NK-92 (cell line): Measurements from ENCODE around the gene MYO18B.
"Not testable (repeated sequence)": the region's sequence is repeated elsewhere in the genome, so short reads cannot be mapped to it uniquely, and the experiment has no call there.

ENCODE experiments used
- DNase-seq: peaks from one replicate; lab custom pipeline; 2025; ENCODE audit not compliant: unreplicated experiment; lab: John Stamatoyannopoulos, UW

The MYO18B gene

DNA sequence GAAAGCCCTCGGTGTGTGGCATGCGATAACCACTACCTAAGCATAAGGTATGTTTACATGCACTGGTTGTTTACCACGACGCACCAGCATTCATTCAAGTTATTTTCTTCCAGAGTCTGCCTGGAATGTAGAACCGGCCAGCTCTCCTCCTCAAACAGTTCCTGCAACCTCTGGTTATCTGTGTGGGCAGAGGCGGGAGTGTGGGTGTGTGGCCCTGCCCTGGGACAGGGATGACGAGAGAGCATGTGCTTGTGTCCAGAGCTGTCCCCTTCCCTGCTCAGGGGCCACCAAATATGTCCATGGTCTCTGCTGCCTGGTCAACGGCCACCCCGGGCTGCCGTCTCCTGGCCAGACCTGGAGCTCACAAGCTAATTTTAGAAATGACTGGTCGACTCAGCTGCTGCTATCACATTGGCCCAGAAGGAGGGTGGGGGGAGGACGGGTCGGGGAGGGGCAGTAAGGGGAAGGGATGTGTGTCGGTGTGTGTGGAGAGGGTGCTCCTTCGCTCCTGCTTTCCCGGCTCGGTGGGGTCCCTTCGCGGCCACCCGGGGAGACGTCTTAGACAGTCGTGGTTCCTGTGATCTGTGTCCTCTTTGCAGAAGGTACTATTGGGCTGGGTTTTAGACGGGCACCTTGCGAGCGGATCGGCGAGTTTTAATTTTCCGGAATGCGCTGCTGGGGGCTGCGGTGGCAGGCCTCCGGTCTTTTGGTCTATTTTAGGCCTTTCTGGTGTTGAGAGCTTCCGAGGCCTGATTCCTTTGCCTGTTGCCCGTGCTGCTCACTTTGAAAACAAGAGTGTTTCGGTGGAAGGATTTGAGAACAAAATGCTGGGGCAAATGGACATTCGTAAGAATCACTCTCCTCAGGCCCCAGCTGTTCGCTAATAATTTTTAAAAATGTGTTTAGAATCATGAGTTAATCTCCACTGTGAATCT, at the start of gene MYO18B:
MYO18B (plus strand) TSS at position 497 of the 935 bp plus-strand sequence. CDS start 18,905 bp downstream, outside the sequence.
- DNase-seq: no peak

DNA sequence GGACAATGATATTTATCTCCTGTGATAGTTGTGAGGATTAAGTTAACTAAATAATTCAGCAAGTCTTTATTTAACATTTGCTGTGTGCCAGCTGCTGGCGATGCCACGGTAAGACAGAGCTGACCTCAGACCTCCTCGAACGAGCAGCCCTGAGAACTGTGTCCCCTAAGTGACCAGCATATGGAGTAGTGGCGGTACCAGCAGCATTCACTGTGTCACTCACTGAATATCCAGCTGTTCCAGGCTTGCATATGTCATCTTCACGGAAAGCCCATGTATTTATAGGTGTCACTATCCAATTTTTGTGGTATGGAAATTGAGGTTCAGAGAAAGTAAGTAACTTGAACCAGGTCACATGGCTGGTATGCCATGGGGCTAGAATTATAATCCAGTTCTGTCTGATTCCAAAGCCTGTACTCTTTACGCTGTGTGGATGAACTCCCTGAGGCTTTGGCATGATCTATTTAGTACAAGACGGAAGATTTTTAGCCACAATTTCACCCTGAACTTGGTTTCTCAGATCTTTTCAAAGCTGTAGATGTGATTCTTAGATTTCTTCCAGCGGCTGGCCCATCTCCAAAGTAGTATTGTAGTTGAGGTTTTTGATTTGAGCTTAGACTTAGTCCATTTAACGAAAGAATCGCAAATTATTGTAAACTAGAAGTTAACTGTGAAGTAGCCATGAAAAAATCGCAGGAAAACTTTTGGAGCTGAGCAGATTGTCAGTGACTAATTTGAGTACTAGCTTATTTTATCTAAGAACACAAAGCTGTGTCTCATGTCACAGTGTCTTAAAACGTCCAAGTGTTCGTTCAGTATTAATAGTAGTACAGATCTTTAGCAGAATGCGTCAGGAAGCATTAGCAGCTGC, 49.4 kb upstream of the MYO18B start:
- DNase-seq: no peak

DNA sequence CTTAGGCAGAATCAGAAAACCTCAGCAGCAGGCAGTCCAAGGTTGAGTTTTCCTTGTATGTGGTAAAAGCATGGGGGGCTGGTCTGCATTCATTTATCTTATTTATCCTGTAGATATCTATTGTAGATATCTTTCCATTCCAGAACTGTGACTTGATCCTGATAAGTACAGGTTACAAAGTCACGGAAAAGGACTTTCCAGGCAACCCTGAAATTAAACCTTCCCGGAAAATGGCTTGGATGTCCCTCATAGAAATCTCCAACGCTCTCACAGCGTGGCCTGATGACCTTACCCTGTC, 48.8 kb upstream of the MYO18B start:
- no peak for DNase-seq

GRCh38 chr22:25694196-25694907, 47.6 kb upstream of the MYO18B start:
- DNase-seq: no peak

- DNase-seq: no peak
Observed at GRCh38 chr22:25695146-25695545, 46.8 kb upstream of the MYO18B start.

- DNase-seq: no peak
Observed at GRCh38 chr22:25696763-25697162, 45.2 kb upstream of the MYO18B start.

DNA sequence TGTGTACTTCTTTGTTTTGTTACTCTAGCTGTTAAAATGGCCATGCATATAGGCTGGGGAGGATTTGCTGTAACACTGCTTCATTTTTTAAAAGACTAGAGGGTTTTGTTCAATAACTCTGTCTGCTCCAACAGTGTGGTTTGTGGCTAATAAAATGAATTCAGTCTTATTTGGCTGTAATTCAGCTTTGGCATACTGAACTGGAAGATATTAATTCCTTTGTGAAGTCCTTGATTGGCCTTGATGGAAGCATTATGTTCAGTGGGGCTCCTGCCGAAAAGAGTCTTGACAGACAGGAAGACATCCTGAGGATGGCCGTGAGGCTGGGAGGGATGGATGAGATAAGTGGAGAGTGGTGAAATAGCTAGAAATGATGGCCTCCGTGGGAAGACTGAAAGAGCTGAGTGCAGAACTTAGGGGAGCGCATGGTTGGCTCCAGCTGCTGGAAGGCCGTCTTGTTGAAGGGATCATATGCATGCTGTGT, 44.8 kb upstream of the MYO18B start:
- no peak for DNase-seq

GRCh38 chr22:25697978-25698377, 44.0 kb upstream of the MYO18B start:
- no peak for DNase-seq

DNA sequence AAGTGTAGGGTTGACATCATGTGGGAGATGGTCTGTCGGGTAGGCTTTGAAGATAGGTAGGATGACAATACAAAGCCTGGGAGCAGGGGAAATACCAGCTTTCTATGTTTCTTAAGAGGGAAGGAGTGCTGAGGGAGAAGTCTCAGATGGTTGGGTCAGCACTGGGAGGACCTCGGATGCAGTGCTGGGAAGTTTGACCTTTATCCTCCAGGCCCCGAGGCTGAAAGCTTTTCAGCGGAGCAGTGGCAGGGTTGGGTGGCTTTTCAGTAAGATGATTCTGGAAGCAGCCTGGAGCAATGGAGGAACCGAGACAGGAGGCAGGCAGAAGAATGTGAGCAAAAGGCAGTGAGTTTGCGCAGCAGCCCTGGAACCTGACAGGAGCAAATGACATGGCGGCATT, 43.5 kb upstream of the MYO18B start:
- DNase-seq: no peak

GRCh38 chr22:25698978-25699377, 43.0 kb upstream of the MYO18B start:
- DNase-seq: no peak

DNA sequence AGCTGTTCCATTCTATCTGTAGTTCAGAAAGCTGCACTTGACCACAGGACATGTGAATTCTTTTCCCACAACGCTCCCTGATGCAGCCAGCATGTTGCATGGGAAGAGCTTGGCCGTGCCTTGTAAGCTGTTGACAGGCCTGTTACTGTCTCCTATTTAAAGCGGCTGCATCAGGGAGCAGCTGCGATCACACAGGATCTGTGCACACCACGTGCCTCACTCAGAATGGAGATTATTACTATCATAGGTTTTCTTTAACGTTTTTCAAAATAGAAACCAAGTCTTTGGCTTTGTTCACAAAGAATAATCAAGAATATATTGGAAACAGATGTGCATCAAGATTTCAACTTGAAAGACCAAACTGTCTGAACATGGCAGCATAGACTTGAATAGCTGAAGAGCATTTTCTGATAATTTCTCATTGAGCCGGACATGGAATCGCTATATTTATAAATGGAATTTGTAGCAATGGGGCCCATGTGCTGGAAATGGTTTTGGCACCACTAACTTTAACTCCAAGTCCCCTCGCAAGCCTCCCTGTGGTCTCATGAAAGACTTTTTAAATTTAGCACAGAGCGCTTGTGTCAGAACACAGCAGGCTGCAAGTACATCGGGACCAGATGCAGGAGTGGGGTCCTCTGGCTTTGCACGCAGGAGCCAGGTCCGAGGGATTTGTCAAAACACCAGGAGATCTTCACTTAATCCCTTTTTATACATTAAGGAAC, 40.8 kb upstream of the MYO18B start:
- no peak for DNase-seq

GRCh38 chr22:25702040-25702439, 39.9 kb upstream of the MYO18B start:
- no peak for DNase-seq

GRCh38 chr22:25702571-25703167, 39.3 kb upstream of the MYO18B start:
- no peak for DNase-seq

- no peak for DNase-seq
Observed at GRCh38 chr22:25704701-25705100, 37.3 kb upstream of the MYO18B start.

- DNase-seq: no peak
Observed at GRCh38 chr22:25706197-25706596, 35.8 kb upstream of the MYO18B start.

DNA sequence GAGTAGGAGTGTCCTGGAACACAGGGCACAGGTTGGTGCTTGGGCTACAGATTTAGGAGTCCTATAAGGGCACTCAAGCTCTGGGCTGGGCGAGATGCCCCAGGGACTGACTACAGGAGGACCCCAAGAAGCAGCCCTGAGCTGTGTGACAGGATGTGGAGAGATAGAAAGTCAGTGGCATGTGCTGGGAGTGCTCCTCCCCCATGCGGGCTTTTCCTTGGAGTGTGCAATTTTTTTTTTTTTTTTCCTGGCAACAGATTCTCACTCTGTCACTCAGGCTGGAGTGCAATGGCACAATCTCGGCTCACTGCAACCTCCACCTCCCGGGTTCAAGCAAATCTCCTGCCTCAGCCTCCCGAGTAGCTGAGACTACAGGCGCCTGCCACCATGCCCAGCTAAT, 33.6 kb upstream of the MYO18B start:
- DNase-seq: not testable (repeated sequence)

DNA sequence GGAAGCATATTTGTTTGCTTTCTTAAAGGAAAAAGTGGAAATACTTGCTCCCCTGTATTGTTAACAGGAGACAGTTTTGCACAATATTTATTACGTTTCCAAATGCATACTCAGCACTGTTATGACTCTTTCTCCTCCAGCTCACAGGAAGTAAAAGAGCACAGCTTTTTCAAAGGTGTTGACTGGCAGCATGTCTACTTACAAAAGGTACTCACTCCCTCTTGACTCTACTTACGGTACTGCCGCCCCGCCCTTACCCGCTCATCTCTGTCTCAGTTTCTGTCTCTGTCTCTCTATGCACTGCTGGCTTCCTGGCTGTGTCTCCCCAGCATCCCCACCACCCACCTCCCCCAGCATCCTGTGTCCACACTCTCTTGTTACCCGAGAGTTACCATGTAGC, 32.2 kb upstream of the MYO18B start:
- DNase-seq: no peak

DNA sequence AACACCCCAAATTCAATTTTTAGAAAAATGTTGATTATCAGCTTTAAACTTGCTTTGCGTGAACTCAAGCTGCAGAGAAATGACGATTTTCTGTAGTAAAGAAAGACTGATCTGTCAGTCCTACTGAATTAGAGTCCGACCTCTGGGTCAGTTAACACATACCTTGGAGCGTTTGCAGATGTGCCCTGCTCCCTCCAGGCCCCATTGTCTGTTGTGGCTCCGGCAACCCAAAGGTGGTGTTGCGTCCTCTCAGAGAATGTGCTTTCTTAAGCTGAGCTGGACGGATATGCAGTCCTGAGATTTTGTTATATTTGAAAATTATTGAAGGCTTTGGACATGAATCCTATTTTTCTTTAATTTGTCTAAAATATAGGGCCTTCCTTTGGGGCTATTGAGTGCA, 31.5 kb upstream of the MYO18B start:
- no peak for DNase-seq

GRCh38 chr22:25711491-25711890, 30.5 kb upstream of the MYO18B start:
- DNase-seq: no peak
